Activated T-helper 1 cell treated with anti-CD3 and anti-CD28 coated beads, Interleukin-2, amount 50 U/mL, for 16 hours (primary cell): ENCODE measurements around the gene IGSF8.

Experiments used
- DNase-seq, 2 donors: peaks; one replicate each; pipeline ENCODE4 v3.0.0-alpha.2; 2020; ENCODE audit warnings: low read depth in 1 of 2, low spot score in 1 of 2

IGSF8 gene

GRCh38 chr1:160043543-160043942 is 54.9 kb downstream of the IGSF8 start:
- DNase-seq, result no peak
